Stimulated activated CD8-positive, alpha-beta memory T cell treated with anti-CD3 and anti-CD28 coated beads, Interleukin-4, amount 100 ng/mL, for 1 hour (primary cell): ENCODE results near the gene PTN.

ENCODE experiments used
- DNase-seq, 2 donors: peaks; one replicate each; pipeline ENCODE4 v3.0.0-alpha.2; 2020; ENCODE audit warnings: low read depth in 2 of 2, low spot score in 1 of 2

The PTN gene

GRCh38 chr7:137324796-137325696, 18.5 kb downstream of the PTN start:
- no peak for DNase-seq

GRCh38 chr7:137316648-137317353, 26.7 kb downstream of the PTN start:
- DNase-seq: no peak

GRCh38 chr7:137313201-137313600, 30.3 kb downstream of the PTN start:
- no peak for DNase-seq

GRCh38 chr7:137306748-137307147, 36.8 kb downstream of the PTN start:
- DNase-seq: no peak

GRCh38 chr7:137305901-137306621, 37.5 kb downstream of the PTN start:
- no peak for DNase-seq

GRCh38 chr7:137304624-137305235, 38.8 kb downstream of the PTN start:
- no peak for DNase-seq

GRCh38 chr7:137304165-137304564, 39.4 kb downstream of the PTN start:
- DNase-seq: no peak

- no peak for DNase-seq
These were observed 41.5 kb downstream of the PTN start for GRCh38 chr7:137302081-137302480.

- DNase-seq: no peak
These were observed 45.1 kb downstream of the PTN start for GRCh38 chr7:137298464-137298794.

GRCh38 chr7:137297551-137298463, 45.7 kb downstream of the PTN start:
- DNase-seq: no peak

GRCh38 chr7:137296576-137296975, 47.0 kb downstream of the PTN start:
- DNase-seq: no peak

GRCh38 chr7:137295739-137296324, 47.7 kb downstream of the PTN start:
- no peak for DNase-seq

- no peak for DNase-seq
These were observed 54.4 kb downstream of the PTN start for GRCh38 chr7:137289101-137289500.

- DNase-seq: no peak
These were observed 55.8 kb downstream of the PTN start for GRCh38 chr7:137287651-137288258.

GRCh38 chr7:137283153-137283552, 60.4 kb downstream of the PTN start:
- DNase-seq: no peak

- no peak for DNase-seq
These were observed 61.5 kb downstream of the PTN start for GRCh38 chr7:137282043-137282442.

GRCh38 chr7:137276189-137276588, 67.3 kb downstream of the PTN start:
- no peak for DNase-seq

GRCh38 chr7:137272249-137272648, 71.3 kb downstream of the PTN start:
- DNase-seq: no peak

- no peak for DNase-seq
These were observed 74.3 kb downstream of the PTN start for GRCh38 chr7:137269240-137269639.
